ENCODE measurements around the gene MYADML2.

The MYADML2 gene

DNA sequence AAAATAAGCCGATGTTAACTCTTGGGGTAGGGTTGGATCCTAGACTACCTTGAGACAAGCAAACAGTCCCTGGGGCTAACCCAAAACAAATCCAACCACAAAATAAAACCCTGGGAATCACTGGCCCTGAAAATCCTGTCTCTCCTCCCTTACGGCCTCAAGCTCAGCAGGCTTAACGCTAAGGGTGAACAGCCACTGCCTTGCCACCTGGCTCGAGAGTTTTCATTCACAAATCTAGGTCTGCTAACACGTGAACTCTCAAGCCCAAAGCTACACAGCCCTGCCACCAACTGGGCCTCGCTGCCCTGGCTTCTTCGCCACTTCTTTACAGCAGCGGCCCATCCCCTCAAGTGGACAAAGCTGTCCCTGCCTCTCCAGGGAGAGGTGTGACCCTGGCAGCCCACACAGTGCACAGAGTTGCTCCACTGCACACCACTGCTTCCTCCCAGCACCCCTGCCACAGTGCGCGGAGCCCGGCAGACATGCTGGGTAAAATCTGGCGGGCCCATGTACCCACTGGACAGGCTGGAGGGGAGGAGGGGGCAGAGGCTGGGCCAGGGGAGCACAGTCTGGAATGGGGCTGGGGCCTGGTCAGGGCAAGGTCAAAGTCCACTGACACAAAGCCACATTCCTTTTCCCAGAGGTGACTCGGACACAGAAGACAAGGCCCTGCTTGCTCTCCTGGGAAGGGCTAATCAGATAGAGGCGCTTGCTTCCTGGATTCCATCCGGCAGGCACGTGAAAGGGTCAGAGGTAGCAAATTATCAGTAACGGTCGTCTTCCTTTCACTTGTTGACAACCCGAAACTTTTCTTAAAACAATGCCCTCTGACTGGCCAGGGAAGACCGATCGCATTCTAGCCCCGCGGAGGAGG is 36.8 kb downstream of the MYADML2 start:
- DNase-seq = peak; percentile 53

DNA sequence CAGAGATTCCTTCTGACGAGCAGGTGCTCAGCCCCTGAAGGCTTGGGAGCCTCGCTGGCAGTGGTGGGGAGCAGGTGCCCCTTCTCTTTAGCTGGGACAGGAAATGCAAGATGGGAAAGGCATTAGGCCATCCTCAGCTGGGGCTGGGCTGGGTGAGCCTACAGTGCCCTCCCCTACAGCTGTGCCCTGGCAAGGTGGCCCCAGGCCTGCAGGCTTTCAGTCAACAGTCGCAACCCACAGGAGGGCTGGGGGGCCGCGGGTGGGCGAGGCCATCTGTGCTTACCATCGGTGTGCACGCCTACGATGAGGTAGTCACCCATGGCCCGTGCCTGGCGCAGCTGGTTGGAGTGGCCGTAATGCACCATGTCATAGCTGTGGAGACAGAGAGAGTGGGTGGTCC is 37.8 kb downstream of the MYADML2 start:
- DNase-seq = no peak

DNA sequence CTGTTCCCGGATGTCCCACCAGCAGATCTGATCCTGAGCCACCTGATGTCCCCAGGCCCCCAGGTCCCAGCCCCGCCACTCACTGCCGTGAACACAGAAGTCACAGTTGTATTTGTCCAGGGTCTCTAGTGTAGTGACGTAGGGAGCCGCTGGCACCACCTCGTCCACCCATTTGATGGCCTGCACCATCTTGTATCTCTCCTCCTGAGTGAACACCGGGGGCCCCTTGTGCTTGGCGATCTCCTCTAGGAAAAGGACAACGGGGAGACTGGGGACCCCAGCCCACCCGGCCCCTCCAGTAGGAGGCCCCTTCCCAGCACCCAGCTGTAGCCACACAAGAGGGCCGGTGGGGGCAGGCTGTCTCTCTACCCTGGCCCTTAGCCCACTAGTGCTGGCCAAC is 38.2 kb downstream of the MYADML2 start:
- DNase-seq = no peak

DNA sequence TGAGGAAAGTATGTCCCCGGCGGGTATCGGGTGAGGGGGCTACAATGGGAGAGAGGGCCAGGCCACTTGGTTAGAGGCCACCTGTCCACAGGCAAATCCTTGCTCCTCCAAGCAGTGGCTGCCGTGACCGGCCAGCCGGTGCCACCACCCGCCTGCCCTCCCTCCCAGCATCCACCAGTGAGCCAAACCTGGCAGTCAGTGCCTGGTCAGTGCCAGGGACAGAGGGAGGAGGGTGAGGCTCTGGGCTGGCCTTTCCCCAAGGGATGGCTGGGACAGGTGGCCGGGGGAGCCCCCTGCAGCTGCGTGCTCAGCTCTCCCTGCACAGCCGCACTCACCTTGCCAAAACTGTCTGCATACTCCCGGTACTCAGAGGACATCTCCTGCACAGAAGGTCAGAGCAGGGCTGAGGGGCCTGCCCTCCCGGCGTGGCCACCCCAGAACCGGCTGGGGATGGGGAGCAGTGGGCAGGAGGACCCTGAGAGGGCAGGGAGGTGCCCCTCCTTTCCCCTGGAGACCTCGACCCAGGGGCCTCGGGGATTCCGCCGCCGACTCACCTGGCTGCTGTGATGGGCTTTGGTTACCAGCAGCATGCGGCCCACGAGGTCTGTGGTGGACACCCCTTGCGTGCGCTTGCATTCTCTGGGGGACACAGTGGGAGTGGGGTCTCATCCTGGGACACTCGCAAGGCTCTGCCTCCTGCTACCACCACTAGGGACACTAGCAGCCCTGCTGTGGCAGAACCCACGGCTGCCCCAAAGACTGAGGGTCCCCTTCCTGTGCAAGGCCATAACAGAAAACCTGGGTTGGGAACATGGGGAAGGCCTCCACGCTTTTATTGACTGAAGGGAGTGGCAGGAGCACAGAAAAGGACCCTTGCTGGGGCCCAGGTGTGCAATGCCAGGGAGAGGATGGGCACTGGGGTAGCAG is 39.6 kb downstream of the MYADML2 start:
- DNase-seq = no peak

DNA sequence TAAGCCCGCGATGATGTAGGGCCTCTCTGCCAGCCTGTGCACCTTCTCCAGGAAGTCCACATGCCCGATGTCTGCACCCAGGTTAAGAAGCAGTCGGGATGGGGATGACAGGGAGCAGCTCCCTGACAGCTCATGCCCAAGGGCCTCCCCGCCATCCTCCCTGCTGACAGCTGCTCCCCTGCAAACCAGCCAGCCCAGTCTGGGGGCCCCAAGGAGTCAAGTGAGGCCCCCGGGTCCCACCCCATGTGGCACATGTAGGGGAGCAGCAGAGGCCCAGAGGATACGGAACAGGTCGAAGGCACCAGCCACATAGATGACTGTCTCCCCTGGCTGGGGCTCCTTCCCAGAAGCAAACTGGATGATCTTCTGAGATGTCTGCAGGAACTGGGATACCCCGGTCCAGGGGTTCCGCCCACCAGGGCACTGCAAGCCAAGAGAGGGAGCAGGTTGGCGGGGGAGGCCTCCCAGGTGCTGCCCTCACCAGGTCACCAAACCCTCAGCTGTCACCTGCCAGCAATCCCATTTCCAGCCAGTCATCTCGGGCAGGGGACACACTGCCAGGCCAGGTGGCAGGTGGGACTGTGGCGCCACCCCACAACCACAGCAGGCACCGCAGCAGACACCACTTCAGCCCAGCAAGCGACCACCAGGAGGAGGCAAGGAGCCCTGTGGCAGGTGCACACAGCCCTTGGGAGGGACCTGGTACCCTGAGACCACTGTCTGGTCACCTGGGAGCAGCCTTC is 40.4 kb downstream of the MYADML2 start:
- no peak for DNase-seq

DNA sequence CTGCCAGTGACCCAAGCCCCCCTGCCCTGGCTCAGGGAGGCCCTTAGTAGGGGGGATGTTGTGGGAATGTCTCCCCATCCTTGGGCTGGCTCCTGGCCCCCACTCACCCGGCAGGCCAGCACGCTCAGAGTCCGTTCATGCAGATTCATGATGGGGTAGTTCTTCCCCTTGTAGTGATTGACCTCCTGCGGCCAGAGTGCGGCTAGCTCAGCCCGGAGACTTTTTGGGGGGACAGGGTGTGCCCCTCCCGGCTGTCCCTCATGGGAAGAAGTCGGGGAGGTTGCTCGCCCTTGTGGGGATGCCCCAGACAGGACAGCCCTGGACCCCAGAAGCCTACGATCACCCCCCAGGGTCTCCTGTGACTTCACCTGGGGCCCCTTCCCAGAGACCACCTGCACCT is 41.0 kb downstream of the MYADML2 start:
- no peak for DNase-seq

DNA sequence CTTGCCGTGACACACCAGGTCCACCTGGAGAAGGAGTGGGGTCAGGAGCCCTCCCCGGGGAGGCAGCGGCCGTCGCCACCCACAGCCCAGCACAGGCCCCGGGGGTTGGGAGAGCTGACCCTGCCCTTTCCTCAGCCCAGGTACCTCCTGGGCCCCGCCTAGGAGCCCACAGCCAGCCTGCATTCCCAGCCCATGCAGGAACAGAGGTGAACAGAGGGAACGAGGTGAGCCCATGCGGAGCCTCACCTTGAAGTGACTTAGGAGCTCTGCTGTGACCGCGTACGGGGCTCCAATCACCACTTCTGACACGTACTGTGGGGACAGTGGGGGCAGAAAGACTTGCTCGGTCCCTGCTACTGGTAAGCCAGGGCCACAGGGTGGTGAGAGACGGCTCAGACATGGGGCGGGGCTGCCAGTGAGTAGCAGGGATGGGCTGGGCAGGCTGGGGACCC is 41.6 kb downstream of the MYADML2 start:
- no peak for DNase-seq

DNA sequence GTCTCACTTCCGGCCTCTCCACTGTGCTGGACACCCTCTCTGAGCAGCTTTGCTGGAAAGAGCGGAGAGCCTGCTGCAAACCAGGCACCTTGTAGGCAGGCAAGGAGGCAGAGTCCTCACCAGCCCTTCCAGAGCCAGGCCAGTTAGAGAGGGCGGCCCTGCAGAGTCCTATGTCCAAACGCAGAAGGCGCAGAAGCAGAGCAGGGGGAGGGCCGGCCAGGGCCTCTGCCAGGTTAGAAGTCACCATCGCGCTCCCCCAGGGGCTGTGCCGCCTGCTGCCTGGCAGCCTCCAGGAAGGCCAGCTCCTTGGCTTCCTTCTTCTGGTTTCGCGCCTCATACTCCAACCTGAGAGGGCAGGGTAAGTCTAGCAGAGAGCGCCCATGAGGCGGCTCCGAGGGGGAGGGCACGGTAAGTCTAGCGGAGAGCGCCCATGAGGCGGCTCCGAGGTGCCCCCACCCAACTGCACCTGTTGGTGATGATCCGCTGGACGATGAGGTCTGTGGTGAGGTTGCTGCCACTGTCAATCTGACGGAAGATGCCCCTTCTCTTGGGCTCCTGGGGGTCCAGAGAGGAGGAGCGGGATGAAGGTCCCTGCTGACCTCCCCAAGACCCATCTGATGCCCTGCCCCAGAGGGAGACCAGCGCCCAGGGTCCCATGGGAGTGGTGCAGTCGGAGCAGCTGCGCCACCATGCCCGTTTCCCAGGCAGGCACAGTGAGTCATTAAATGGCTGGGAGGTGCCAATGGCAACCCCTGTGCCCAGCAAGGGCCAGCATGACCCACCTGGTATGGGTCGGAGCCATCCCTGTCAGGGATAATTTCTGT is 42.2 kb downstream of the MYADML2 start:
- DNase-seq = no peak

DNA sequence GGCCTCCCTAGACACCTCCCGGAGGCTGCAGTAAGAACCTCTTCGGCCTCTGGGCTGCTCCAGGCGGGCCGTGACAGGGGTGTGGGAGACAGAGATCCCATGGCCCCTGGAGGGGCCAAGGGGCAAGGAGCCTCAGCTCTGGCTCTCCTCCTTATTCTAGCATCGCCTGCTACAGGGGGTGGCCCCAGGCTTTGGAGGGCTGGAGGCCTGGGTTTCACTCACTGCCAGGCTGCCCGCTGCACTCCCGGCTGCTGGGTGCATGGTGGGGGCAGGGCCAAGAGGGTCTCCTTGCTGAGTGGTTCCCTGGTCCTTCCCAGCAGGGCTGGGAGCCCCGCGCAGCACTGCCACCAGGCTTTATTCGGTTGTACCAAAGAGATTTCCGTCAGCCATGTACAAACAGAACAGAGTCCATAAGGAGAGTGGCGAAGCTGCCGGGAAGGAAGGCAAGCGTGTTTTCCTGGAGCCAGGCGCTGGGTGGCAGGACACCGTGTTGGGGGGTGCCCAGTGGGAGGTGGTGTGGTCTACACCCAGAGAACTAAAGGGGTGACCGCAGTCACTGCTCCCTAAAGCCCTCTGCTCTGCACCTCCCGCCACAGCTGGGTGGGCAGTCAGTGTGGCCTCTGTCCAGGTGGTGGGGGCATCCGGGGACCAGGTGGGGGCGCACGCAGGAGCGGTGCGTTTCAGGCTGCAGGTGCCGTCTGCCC is 43.0 kb downstream of the MYADML2 start:
- DNase-seq = no peak

DNA sequence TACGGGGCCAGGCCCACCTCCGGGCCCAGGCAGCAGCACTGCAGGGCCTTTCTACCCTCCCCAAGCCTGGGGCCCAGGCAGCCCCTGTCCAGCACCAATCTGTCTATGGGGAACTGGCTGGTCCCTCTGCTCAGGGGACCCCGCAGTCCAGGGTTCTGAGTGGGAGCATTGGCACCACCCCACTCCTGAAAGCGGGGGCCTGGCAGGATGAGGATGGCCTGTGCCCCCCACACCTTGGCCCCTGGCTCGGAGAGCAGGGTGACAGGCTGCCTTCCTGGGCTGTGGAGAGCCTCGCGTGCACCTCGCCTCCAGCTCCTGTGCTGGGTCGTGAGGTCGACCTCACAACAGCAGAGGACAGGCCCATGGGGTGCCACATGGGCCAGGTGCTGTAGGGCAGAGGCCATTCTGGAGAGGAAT is 43.6 kb downstream of the MYADML2 start:
- no peak for DNase-seq

DNA sequence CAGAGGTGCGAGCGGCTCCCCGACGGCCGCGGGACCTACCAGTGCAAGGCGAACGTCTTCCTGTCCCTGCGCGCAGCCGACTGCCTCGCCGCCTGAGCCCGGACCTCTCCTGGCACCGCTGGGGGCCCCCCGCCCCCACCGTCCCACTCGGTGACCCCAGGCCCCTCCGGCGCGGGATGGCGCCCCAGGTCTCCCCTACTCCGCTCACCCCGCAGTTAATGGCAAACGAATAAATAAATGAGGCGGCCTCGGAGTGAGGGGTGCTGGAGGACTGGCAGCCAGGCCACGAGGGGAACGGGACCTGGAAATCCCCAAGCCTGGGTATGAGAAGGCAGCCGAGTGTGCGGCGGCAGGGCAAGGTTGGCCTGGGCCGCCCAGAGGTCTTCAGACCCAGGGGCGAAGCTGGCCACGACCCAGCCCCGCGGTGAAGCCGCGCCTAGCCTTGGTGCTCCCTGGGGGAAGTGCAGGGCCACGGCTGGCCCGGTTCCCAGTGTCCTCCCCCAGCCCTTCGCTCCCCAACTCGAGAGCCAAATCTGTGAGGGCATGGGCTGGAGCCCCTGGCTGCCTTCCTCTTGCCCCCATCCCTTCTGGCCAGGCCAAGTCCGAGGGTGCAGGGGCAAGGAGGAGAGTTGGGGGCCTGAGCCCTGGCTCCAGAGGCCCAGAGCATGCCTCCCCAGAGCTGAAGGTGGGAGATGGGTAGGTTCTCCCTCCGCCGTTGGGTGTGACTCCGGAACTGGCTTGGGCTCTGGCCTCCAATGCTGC is 44.2 kb downstream of the MYADML2 start:
- peak; percentile 41 for DNase-seq

DNA sequence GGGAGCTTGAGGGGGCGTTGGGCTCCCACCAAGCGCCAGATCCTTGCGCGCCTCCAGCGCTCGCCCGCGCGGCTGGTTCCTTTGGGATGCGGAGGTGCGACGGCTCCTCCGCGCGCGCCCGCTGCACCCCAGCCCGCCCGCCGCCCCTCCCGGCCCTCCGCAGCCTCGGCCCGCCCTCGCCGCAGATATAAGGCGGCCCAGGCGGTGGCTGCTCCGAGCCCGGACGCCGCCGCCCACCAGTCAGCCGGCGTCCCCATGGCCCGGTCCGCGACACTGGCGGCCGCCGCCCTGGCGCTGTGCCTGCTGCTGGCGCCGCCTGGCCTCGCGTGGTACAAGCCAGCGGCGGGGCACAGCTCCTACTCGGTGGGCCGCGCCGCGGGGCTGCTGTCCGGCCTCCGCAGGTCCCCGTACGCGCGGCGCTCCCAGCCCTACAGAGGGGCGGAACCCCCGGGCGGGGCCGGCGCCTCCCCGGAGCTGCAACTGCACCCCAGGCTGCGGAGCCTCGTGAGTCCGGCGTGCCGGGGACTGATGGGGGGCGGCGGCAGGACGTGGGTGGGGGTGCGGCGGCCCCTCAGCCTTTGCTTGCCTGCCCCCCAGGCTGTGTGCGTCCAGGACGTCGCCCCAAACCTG is 44.9 kb downstream of the MYADML2 start, which contains the start of gene NPB:
TSS of gene NPB (plus strand) at position 216 of the 630 bp plus-strand sequence. CDS start at position 256, 40 bp downstream.
- peak; percentile 77 for DNase-seq

DNA sequence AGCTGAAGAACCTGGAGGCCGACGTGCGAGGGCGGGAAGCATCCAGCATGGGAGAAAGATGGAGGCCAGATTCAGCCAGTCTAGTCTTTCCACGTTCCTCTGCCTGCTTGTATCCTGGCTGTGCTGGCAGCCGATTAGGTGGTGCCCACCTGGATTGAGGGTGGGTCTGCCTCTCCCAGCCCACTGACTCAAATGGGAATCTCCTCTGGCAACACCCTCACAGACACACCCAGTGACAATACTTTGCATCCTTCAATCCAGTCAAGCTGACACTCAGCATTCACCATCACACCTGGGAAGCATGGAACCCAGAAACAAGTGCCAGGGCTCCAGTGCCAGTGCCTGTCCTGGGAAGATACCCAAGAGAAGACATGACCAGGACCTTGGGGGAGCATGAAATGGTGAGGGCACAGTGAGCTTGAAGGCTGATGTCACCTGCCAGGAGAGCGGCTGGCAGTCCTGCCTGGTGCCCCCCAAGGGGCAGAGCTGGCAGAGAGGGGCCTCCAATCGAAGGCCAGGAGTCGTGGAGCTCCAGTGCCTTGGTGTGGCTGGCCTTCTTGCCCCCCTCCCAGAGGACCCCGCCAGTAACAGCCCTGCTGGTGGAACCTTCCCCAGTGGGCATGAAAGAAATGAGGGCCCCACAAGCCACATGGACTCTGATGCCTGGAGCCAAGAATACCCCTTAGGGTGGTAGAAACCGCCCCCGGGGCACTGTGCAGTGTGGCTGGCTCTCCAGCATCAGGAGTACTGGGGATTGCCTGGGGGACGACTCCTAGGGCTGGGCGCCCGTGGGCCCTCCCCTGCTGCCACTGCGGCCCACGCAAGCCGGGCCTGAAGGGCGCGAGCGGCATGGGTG is 45.6 kb downstream of the MYADML2 start:
- DNase-seq = no peak

DNA sequence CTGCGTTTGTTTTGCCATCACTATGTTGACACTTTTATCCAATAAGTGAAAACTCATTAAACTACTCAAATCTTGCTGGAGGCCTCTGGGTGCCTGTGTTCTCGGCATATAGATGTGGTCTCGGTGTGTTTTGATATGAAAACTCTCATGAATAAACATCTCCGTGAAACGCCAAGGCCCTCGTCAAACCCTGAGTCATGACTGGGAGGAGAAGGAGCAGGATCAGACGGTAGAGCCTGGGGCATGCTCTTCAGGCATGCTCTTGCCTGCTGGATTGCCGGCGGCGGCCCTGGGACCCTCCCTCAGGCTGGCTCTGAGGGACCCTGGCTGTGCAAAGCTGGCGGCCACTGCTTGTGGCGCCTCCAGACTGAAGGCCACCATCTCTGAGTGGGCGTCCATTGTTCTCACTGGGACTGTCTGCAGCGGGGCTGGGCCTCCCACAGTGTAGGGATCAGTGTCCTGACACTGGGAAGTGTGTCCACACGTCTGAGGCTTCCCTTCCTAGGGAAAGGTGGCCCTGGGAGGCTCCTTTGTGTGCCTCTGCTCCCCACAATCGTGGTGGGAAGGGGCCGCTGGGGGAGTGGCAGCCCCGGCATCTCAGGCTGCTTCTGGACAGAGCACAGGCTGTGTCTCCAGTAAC is 46.7 kb downstream of the MYADML2 start:
- no peak for DNase-seq

DNA sequence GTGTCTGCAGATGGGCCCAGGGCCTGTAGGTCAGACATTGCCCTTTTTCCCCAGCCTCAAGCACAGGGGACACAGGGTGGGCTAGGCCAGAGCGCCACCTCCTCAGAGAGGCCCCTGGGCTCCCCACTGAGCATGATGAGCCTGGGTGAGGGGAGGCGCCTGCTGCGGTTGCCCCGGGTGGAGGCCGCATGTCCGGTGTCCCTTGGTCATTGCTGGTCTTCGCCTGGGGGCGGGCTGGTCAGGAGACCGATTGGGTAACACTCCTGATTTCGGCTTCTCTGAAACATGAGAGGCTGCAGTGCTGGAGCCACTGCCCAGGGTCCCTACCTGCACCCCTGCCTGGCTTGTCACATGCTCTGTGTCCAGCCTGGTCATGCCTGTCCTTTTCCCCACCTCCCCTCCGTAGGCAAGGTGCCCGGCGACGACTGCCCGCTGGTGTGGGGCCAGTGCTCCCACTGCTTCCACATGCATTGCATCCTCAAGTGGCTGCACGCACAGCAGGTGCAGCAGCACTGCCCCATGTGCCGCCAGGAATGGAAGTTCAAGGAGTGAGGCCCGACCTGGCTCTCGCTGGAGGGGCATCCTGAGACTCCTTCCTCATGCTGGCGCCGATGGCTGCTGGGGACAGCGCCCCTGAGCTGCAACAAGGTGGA is 47.4 kb downstream of the MYADML2 start:
- DNase-seq = no peak

DNA sequence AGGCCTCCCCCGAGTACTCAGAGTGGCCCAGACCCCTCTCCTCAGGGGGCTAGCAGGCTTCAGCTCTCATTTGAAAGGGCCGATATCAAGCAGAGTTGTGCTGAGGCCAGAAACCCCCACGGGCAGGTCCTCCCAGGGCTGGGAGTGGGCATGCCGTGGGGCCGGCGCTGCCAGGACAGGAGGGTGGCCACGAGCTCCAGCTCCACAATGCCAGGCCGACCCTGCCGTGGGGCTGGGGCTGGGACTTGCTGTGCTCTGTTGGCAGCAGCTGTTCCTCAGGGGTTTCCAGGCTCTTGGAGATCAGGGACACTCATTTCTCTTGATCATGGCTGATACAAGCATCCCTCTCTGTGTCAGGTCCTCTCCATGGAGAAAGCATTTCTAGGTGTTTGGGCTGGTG is 48.1 kb downstream of the MYADML2 start:
- no peak for DNase-seq

DNA sequence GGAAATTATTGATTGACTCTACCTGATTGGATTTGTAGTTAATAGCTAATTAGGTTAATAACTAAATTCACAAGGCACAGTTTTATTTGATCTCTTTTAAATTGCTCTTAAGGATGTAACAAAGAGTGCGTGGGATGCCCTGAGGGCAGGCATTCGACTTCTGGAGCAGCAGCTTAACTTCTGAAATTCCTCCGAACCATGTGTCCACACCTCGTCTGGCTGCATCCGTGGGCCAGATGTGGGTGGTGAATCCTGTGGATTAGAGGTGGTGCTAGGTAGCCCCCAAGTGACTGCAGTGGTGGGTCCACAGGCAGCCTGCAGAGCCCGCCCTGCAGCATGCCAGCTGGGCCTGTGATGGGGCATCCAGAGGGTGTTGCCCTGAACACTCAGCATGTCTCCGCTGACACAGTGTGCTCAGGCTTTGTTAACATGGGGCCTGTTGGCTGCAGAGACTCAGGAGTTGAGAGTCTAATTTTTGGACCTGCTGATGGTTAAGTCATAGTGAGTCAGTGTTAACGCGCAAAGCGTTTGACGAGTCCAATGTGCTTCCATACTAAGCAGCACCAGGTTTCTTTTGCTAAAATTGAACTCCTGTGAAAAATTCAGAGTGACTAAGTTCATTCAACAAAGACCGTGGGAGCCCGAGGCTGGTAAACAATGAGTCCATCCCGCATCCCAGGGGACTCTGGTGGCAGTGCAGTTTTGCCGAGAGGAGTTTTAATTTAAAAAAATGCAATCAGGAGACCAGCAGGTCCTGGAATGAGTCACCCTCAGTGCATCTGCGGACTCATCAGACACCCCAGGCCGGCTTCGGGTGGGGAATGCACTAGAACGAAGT is 48.8 kb downstream of the MYADML2 start:
- no peak for DNase-seq

All from hematopoietic multipotent progenitor cell treated with erythropoietin and hydrocortisone succinate and interleukin-3 and kit ligand, for 4 days (in vitro differentiated cells).